ENCODE measurements around the gene SPTBN4.

Gene SPTBN4

GRCh38 chr19:40607311-40608239 lies 140.8 kb downstream of the SPTBN4 start:
- DNase-seq, result no peak

DNA sequence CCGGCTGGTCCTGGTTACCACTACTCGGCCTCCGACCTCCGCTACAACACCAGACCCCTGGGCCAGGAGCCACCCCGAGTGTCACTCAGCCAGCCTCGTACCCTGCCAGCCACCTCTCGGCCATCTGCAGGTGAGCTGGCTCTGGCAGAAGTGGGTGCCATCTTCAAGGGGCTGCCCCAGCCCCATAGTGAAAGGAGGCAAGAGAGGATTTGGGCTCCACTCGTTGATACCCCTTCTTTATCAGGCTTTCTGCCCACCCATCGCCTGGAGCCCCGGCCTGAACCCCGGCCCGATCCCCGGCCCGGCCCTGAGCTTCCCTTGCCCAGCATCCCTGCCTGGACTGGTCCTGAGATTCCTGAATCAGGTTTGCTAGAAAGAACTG lies 141.4 kb downstream of the SPTBN4 start:
- no peak for DNase-seq

- DNase-seq, result no peak
Observed at GRCh38 chr19:40608957-40609356, 142.2 kb downstream of the SPTBN4 start.

- DNase-seq, result peak; percentile 75
Observed at GRCh38 chr19:40609561-40610395, 143.0 kb downstream of the SPTBN4 start.

GRCh38 chr19:40610396-40611064 lies 143.7 kb downstream of the SPTBN4 start:
- DNase-seq, result peak; percentile 55

GRCh38 chr19:40611096-40611495 lies 144.3 kb downstream of the SPTBN4 start:
- peak; percentile 25 for DNase-seq

GRCh38 chr19:40611900-40612698 lies 145.3 kb downstream of the SPTBN4 start:
- DNase-seq, result no peak

DNA sequence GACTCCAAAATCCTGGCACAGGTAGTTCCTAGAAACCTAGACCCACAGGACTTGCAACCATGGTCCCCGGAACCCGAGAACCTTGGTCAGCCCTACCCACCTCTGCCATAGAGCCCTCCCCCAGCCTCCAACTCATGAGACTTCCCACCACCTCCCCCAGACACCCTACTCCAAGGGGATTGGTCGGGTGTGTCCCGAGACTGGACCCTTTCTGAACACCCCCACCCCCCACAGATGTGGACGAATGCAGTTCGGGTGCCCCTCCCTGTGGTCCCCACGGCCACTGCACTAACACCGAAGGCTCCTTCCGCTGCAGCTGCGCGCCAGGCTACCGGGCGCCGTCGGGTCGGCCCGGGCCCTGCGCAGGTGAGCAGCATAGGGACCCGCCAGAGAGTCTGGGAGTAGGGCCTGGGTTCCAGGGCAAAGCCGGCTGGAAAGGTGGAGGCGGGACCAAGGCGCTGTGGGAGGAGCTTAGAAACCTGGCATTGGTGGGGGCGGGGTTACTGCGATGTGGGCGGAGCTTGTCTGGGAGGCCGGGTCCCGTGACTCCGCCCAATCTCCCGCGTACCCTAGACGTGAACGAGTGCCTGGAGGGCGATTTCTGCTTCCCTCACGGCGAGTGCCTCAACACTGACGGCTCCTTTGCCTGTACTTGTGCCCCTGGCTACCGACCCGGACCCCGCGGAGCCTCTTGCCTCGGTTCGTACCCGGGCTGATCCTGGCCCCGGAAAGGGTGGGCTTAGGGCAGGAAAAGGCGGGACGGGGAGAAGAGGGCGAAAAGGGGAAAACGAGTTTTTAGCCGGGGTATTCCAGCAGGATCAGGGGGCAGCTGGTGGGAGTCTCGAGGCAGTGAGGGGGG lies 146.3 kb downstream of the SPTBN4 start:
- DNase-seq, result no peak

DNA sequence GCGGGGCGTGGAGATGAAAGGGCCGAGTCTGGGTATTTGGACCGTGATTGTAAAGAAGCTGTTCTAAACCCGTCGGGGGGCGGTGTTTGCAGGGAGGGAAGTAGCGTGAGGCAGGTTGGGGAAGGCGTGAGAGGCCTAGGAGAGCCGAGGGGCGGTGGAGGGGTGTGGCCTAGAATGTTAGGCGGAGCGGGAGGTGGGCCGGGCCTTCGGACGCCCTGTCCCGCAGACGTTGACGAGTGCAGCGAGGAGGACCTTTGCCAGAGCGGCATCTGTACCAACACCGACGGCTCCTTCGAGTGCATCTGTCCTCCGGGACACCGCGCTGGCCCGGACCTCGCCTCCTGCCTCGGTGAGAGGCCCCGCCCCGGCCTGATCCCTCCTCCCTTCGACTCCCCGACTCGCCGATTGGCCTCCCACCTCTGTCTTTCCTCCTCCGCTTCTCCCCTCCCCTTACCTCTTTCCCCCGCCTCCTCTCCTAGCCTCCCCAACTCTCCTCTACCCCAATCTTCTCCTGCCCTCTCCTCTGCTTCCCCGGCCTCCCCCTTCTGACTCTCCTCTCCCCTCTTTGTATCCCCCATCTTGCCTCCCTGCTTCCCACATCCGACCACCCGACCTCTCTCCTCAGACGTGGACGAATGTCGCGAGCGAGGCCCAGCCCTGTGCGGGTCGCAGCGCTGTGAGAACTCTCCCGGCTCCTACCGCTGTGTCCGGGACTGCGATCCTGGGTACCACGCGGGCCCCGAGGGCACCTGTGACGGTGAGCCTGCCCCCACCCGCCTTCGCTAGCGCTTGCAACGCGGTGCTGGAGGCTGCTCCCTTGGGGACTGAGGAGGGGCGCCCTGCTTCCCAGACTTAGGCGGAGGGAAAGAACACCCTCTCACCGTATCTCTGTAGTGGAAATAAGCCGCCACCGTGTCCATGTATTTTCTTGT lies 147.2 kb downstream of the SPTBN4 start:
- DNase-seq, result no peak

- no peak for DNase-seq
Observed at GRCh38 chr19:40614622-40615411, 148.0 kb downstream of the SPTBN4 start.

DNA sequence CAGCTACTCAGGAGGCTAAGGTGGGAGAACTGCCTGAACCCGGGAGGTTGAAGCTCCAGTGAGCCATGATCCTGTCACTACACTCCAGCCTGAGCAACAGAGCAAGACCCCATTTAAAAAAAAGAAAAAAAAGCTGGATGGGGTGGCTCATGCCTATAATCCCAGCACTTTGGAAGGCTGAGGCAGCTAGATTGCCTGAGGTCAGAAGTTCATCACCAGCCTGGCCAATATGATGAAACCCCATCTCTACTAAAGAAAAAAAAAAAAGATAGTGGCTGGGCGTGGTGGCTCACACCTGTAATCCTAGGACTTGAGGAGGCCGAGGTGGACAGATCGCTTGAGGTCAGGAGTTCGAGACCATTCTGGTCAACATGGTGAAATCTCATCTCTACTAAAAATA lies 149.4 kb downstream of the SPTBN4 start:
- DNase-seq, result no peak

GRCh38 chr19:40616941-40617340 lies 150.1 kb downstream of the SPTBN4 start:
- no peak for DNase-seq

- no peak for DNase-seq
Observed at GRCh38 chr19:40617961-40618360, 151.2 kb downstream of the SPTBN4 start.

DNA sequence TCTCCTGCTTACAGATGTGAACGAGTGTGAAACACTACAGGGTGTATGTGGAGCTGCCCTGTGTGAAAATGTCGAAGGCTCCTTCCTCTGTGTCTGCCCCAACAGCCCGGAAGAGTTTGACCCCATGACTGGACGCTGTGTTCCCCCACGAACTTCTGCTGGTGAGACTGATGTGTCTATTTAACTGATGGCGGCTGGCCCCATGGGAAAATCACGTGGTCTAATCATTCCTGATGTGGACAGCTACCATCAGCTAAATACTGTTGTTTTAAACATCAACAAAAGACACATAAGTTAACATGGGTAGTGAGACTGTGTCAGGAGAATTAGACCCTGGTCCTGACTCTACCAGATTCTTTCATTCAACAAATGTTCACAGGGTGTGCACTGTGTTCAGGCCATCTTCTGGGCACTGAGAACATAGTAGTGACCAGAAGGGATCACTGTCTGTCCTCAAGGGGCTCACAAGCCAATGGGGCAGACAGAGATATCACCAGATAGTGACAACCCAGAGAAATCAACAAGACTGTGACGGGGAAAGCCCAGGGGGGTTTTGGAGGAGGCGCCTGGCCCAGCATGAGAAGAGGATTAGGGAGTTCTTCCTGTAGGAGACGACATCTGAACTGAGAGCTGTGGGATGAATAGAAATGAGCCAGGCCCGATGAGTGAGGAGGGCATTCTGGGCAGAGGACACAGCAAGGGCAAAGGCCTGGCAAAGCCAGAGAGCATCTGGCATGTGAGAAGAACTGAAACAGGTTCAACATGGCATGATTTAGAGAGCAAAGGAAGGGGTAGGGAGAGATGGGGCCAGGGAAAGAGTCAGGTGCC lies 152.7 kb downstream of the SPTBN4 start:
- no peak for DNase-seq

DNA sequence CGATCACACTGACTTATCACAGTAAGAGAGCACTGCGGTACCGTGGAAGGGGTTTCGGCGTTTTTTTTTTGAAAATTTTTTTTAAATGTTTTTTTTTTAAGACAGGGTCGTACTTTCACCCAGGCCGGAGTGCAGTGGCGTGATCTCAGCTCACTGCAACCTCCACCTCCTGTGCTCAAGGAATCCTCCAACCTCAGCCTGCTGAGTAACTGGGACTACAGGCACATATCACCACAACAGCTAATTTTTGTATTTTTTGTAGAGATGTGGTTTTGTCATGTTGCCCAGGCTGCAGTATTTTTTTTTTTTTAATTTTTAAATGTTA lies 153.3 kb downstream of the SPTBN4 start:
- no peak for DNase-seq

- DNase-seq, result no peak
Observed at GRCh38 chr19:40621283-40621682, 154.5 kb downstream of the SPTBN4 start.

DNA sequence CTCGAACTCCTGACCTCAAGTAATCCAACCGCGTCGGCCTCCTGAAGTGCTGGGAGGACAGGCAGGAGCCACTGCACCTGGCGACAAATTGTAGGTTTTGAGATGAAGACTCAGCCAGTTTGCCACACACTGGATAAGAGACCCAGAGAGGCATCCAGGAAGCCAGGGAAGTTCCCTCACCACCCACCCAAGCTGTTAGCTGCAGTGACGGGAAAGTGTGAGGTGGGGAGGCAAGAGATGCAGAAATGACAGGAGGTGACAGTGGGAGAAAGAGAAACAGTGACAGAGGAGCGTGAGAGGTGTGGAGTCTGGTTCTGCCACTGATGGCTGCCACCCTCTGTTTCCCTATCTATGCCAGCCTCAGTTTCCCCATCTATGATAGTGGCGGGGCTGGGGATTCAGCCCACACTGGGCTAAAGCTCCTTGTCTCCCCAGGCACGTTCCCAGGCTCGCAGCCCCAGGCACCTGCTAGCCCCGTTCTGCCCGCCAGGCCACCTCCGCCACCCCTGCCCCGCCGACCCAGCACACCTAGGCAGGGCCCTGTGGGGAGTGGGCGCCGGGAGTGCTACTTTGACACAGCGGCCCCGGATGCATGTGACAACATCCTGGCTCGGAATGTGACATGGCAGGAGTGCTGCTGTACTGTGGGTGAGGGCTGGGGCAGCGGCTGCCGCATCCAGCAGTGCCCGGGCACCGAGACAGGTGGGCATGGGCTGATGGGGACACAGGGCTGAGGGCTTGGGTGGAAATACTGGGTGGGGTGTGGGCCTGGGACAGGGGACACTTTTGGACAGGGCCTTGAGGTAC lies 155.4 kb downstream of the SPTBN4 start:
- no peak for DNase-seq

- no peak for DNase-seq
Observed at GRCh38 chr19:40622773-40623075, 155.9 kb downstream of the SPTBN4 start.

All from SHP77 treated with DMSO at 0.1 percent for 48 hours (cell line).